ENCODE data around the gene RBM28.
A peak's percentile ranks its signal among the peaks of the same experiment; 100 is the strongest.

The RBM28 gene

GRCh38 chr7:128270826-128271272 lies 72.9 kb downstream of the RBM28 start:
- Histone ChIP-seq H3K4me3 (ENCODE audit: low read depth, low read length) (no peak overlapping the region), H3K27me3 (ENCODE audit: insufficient read depth, low read depth, severe bottlenecking) (no peaks in the 10 kb centered on the region)
- no peak for TF ChIP-seq CTCF (IDR thresholded peaks at IDR 0.05; ENCODE audit: low read depth, low read length)

GRCh38 chr7:128268233-128268632 lies 75.5 kb downstream of the RBM28 start:
- no peaks in the 10 kb centered on the region for H3K9me3 ChIP-seq (ENCODE audit: severe bottlenecking)
- no peaks in the 10 kb centered on the region for H3K27me3 ChIP-seq (ENCODE audit: insufficient read depth, low read depth, severe bottlenecking)
- TF ChIP-seq CTCF (IDR thresholded peaks at IDR 0.05; ENCODE audit: low read depth, low read length), result no peak
- peak; percentile 76 for DNase-seq
- peak overlapping the region; percentile 98 for H3K27ac ChIP-seq
- H3K4me3 ChIP-seq (ENCODE audit: low read depth, low read length), result no peak overlapping the region
- no peaks in the 10 kb centered on the region for H3K36me3 ChIP-seq

More at GRCh38 chr7:128270826-128271272, 72.9 kb downstream of the RBM28 start:
- Histone ChIP-seq H3K27ac (no peak overlapping the region), H3K9me3 (ENCODE audit: severe bottlenecking) (no peaks in the 10 kb centered on the region), H3K36me3 (no peaks in the 10 kb centered on the region)
- DNase-seq, result no peak

GRCh38 chr7:128267595-128267924 lies 76.1 kb downstream of the RBM28 start:
- Histone ChIP-seq H3K4me3 (ENCODE audit: low read depth, low read length) (peak overlapping the region; percentile 41), H3K27ac (peak overlapping the region; percentile 98)
- no peak for DNase-seq

GRCh38 chr7:128266883-128267594 lies 76.7 kb downstream of the RBM28 start:
- Histone ChIP-seq H3K9me3 (ENCODE audit: severe bottlenecking) (no peaks in the 10 kb centered on the region), H3K27me3 (ENCODE audit: insufficient read depth, low read depth, severe bottlenecking) (no peaks in the 10 kb centered on the region), H3K36me3 (no peaks in the 10 kb centered on the region), H3K4me3 (ENCODE audit: low read depth, low read length) (peak overlapping the region; percentile 41), H3K27ac (peak overlapping the region; percentile 98)
- TF ChIP-seq CTCF (IDR thresholded peaks at IDR 0.05; ENCODE audit: low read depth, low read length), result peak; percentile 50; the same call in 1 of the 2 replicates
- DNase-seq, result peak; percentile 95

More at GRCh38 chr7:128267595-128267924, 76.1 kb downstream of the RBM28 start:
- H3K27me3 ChIP-seq (ENCODE audit: insufficient read depth, low read depth, severe bottlenecking), result no peaks in the 10 kb centered on the region
- TF ChIP-seq CTCF (IDR thresholded peaks at IDR 0.05; ENCODE audit: low read depth, low read length), result no peak; the same call in 1 of the 2 replicates
- no peaks in the 10 kb centered on the region for H3K36me3 ChIP-seq
- H3K9me3 ChIP-seq (ENCODE audit: severe bottlenecking), result no peaks in the 10 kb centered on the region

DNA sequence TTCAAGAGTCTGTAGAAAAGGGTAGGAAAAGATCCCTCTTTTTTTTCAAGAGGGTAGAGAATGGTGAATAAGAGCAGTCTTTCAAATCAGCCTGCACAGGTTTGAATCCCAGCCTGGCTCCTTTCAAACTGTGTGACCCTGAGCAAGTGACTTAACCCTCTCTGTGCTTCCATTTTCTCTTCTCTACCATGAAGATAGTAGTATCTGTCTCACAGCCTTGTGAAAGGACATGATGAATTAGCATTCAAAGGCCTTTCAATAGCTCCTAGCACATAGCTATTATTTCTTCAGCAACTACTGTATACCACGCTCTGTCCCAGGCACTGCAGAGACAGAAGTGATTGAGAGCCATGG lies 77.2 kb downstream of the RBM28 start:
- Histone ChIP-seq H3K9me3 (ENCODE audit: severe bottlenecking) (no peaks in the 10 kb centered on the region), H3K27ac (peak overlapping the region; percentile 98), H3K27me3 (ENCODE audit: insufficient read depth, low read depth, severe bottlenecking) (no peaks in the 10 kb centered on the region), H3K36me3 (no peaks in the 10 kb centered on the region), H3K4me3 (ENCODE audit: low read depth, low read length) (no peak overlapping the region; the same call in 1 of the 2 replicates)
- no peak for TF ChIP-seq CTCF (IDR thresholded peaks at IDR 0.05; ENCODE audit: low read depth, low read length)
- DNase-seq, result no peak

DNA sequence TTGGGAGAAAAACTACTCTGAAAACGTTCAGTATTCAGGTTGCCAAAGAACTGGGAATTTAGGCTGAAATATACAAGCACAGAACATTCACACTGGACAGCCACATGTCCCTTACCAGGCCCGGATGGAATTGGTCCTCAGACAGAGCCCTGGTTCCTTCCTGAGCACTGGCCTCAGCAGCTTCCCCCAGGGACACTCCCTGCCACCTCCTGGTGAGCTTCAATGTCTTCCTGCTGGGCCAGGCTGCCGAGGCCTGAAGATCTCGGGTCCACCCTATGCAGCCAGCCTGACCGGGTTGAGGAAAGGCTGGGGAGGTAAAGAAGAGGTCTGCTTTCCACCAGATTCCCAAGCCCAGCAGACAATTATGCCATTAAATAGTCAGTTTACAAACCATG lies 77.8 kb downstream of the RBM28 start:
- Histone ChIP-seq H3K27me3 (ENCODE audit: insufficient read depth, low read depth, severe bottlenecking) (no peaks in the 10 kb centered on the region), H3K27ac (no peak overlapping the region; the same call in 1 of the 2 replicates), H3K4me3 (ENCODE audit: low read depth, low read length) (no peak overlapping the region), H3K36me3 (no peaks in the 10 kb centered on the region), H3K9me3 (ENCODE audit: severe bottlenecking) (no peaks in the 10 kb centered on the region)
- no peak for DNase-seq
- TF ChIP-seq CTCF (IDR thresholded peaks at IDR 0.05; ENCODE audit: low read depth, low read length), result no peak

Measured in WERI-Rb-1 (cell line).